ENCODE measurements around the gene CEMIP2.

The CEMIP2 gene

GRCh38 chr9:71677209-71677608 lies 91.1 kb downstream of the CEMIP2 start:
- Histone ChIP-seq H3K4me3 (ENCODE audit: low read depth, low read length) (no peak overlapping the region), H3K4me1 (peaks cover 3% of the 10 kb centered on the region; the same call in 1 of the 2 replicates), H3K9me3 (peaks cover 3% of the 10 kb centered on the region; the same call in 1 of the 2 replicates), H3K27me3 (peaks cover 7% of the 10 kb centered on the region; the same call in 1 of the 2 replicates), H3K36me3 (no peaks in the 10 kb centered on the region)
- DNase-seq = no peak
- no peak for TF ChIP-seq CTCF (IDR thresholded peaks at IDR 0.05; ENCODE audit: low read depth, low read length)

DNA sequence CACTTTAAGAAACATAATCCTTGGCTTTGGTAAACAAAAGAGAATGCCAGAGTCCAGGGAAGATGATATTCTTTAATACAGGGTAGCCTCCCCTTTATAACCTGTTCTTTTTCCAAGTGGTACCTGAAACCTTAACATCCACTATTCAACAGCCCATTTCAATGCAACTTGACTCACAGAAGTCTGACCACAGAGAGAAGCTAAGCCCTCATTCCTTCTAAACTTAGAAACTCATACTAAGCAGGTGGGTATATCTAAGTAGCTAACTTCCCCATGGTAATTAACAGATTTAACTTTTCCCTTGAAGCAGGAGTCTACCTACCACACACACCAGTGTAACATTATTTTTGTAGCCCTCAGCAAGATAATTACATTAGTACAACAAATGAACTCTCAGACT lies 91.9 kb downstream of the CEMIP2 start:
- H3K4me1 ChIP-seq = no peaks in the 10 kb centered on the region
- TF ChIP-seq CTCF (IDR thresholded peaks at IDR 0.05; ENCODE audit: low read depth, low read length) = no peak
- peaks cover 7% of the 10 kb centered on the region; the same call in 1 of the 2 replicates for H3K27me3 ChIP-seq
- no peak overlapping the region for H3K4me3 ChIP-seq (ENCODE audit: low read depth, low read length)
- peaks cover 3% of the 10 kb centered on the region; the same call in 1 of the 2 replicates for H3K9me3 ChIP-seq
- DNase-seq = no peak
- H3K36me3 ChIP-seq = no peaks in the 10 kb centered on the region

GRCh38 chr9:71675857-71676165 lies 92.5 kb downstream of the CEMIP2 start:
- no peaks in the 10 kb centered on the region for H3K36me3 ChIP-seq
- TF ChIP-seq CTCF (IDR thresholded peaks at IDR 0.05; ENCODE audit: low read depth, low read length) = no peak
- DNase-seq = no peak
- H3K9me3 ChIP-seq = peaks cover 3% of the 10 kb centered on the region; the same call in 1 of the 2 replicates
- no peaks in the 10 kb centered on the region for H3K4me1 ChIP-seq
- H3K27me3 ChIP-seq = peaks cover 7% of the 10 kb centered on the region; the same call in 1 of the 2 replicates
- H3K4me3 ChIP-seq (ENCODE audit: low read depth, low read length) = no peak overlapping the region

DNA sequence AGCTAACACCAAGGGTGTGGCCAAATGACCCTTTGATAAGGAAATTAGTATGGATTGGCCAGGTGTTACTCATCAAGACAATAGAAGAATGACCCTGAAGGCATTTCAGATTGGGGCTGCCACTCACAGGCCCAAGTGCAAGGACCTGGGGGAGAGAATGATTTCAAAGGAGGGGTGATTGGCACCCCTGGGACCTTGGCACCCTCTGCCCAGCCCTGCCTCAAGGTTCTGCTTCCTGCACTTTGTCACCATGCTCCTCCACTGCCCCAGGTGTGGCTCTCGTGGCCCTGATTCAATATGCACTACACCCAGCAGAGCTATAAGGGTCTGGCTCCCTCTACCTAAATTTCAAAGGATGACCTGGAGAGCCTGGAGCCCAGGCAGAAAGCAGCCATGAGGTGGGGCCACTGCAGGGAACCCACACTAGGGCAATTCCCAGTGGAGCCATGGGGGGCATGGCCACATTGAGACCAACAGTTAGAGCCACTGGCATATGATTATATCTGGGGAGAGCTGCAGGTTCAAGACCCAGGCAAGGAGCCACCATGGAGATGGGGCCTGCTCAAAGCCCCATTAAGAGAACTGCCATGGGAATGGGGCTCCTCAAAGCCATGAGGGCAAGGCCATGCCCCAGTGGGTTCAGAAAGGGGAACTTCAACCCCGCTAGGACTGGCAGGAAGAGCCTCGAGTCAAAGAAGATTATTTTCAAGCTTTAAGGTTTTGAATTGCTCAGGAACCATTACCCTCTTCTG lies 93.0 kb downstream of the CEMIP2 start:
- Histone ChIP-seq H3K4me3 (ENCODE audit: low read depth, low read length) (no peak overlapping the region), H3K9me3 (peaks cover 3% of the 10 kb centered on the region; the same call in 1 of the 2 replicates), H3K36me3 (no peaks in the 10 kb centered on the region), H3K27me3 (peaks cover 7% of the 10 kb centered on the region; the same call in 1 of the 2 replicates), H3K4me1 (no peaks in the 10 kb centered on the region)
- no peak for TF ChIP-seq CTCF (IDR thresholded peaks at IDR 0.05; ENCODE audit: low read depth, low read length)
- DNase-seq = no peak

DNA sequence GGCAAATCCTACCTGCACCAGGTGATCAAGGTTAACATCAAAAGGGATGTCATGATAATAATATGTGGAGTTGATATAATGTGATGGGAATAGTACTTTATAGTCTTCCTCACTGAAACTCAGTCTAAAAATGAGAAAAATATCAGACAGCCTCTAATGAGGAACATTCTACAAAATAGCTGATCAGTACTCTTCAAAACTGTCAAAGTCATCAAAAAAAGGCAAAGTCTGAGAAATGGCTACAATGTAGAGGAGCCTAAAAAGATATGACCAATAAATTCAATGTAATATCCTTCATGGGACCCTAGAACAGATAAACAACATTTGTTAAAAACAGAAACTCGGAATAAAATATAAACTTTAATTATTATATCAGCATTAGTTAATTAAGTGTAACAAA lies 95.7 kb downstream of the CEMIP2 start:
- Histone ChIP-seq H3K27me3 (peaks cover 9% of the 10 kb centered on the region; the same call in 1 of the 2 replicates), H3K4me1 (no peaks in the 10 kb centered on the region), H3K36me3 (no peaks in the 10 kb centered on the region), H3K9me3 (no peaks in the 10 kb centered on the region), H3K4me3 (ENCODE audit: low read depth, low read length) (no peak overlapping the region)
- no peak for TF ChIP-seq CTCF (IDR thresholded peaks at IDR 0.05; ENCODE audit: low read depth, low read length)
- no peak for DNase-seq

GRCh38 chr9:71671289-71671688 lies 97.0 kb downstream of the CEMIP2 start:
- no peaks in the 10 kb centered on the region for H3K9me3 ChIP-seq
- TF ChIP-seq CTCF (IDR thresholded peaks at IDR 0.05; ENCODE audit: low read depth, low read length) = no peak

More at GRCh38 chr9:71671289-71671688, 97.0 kb downstream of the CEMIP2 start:
- Histone ChIP-seq H3K36me3 (no peaks in the 10 kb centered on the region), H3K4me3 (ENCODE audit: low read depth, low read length) (no peak overlapping the region), H3K27me3 (peaks cover 9% of the 10 kb centered on the region; the same call in 1 of the 2 replicates), H3K4me1 (no peaks in the 10 kb centered on the region)
- DNase-seq = no peak
